HG02981 (cell line): Measurements from ENCODE around the gene ASTN1.

Experiments used
- ATAC-seq: cut with Tn5 transposase; IDR thresholded peaks from one replicate; pipeline ENCODE4 v1.9.1; 2021; ENCODE audit warnings: mild to moderate bottlenecking, moderate library complexity; ENCODE audit not compliant: unreplicated experiment

ASTN1 gene

GRCh38 chr1:176847052-176847451 is 317.5 kb downstream of the ASTN1 start:
- ATAC-seq: no peak

GRCh38 chr1:176843352-176844297 is 320.9 kb downstream of the ASTN1 start:
- no peak for ATAC-seq

GRCh38 chr1:176841238-176841637 is 323.3 kb downstream of the ASTN1 start:
- no peak for ATAC-seq

GRCh38 chr1:176839216-176839615 is 325.3 kb downstream of the ASTN1 start:
- no peak for ATAC-seq

- ATAC-seq: no peak
Measured at GRCh38 chr1:176838276-176838995, 326.1 kb downstream of the ASTN1 start.

GRCh38 chr1:176837708-176838107 is 326.8 kb downstream of the ASTN1 start:
- no peak for ATAC-seq

- ATAC-seq: no peak
Measured at GRCh38 chr1:176831150-176831549, 333.4 kb downstream of the ASTN1 start.

GRCh38 chr1:176829261-176829660 is 335.3 kb downstream of the ASTN1 start:
- no peak for ATAC-seq

- no peak for ATAC-seq
Measured at GRCh38 chr1:176826265-176826664, 338.2 kb downstream of the ASTN1 start.

GRCh38 chr1:176820391-176821031 is 344.0 kb downstream of the ASTN1 start:
- no peak for ATAC-seq

GRCh38 chr1:176816232-176816631 is 348.3 kb downstream of the ASTN1 start:
- ATAC-seq: no peak

- ATAC-seq: no peak
Measured at GRCh38 chr1:176815621-176816020, 348.9 kb downstream of the ASTN1 start.

GRCh38 chr1:176811511-176812288 is 352.8 kb downstream of the ASTN1 start:
- no peak for ATAC-seq

- ATAC-seq: no peak
Measured at GRCh38 chr1:176809292-176809691, 355.2 kb downstream of the ASTN1 start.
